GM21717 (cell line): ENCODE results near the gene BCL11A.

ENCODE experiments used
- ATAC-seq: cut with Tn5 transposase; IDR thresholded peaks from one replicate; pipeline ENCODE4 v1.9.1; 2021; ENCODE audit warnings: mild to moderate bottlenecking, moderate library complexity; ENCODE audit not compliant: unreplicated experiment

The BCL11A gene

GRCh38 chr2:60546756-60547420 is 6.6 kb downstream of the BCL11A start:
- ATAC-seq, result no peak

- ATAC-seq, result no peak
These were observed 8.4 kb downstream of the BCL11A start for GRCh38 chr2:60544954-60545560.

- no peak for ATAC-seq
These were observed 9.4 kb downstream of the BCL11A start for GRCh38 chr2:60544062-60544461.

- ATAC-seq, result no peak
These were observed 12.3 kb downstream of the BCL11A start for GRCh38 chr2:60541056-60541651.

- ATAC-seq, result no peak
These were observed 13.4 kb downstream of the BCL11A start for GRCh38 chr2:60540074-60540473.

- no peak for ATAC-seq
These were observed 14.3 kb downstream of the BCL11A start for GRCh38 chr2:60539140-60539539.

GRCh38 chr2:60538101-60538500 is 15.4 kb downstream of the BCL11A start:
- no peak for ATAC-seq

GRCh38 chr2:60536746-60537145 is 16.7 kb downstream of the BCL11A start:
- ATAC-seq, result peak; percentile 4

- peak; percentile 84 for ATAC-seq
These were observed 17.7 kb downstream of the BCL11A start for GRCh38 chr2:60535685-60536312.

- no peak for ATAC-seq
These were observed 18.4 kb downstream of the BCL11A start for GRCh38 chr2:60534892-60535684.

- no peak for ATAC-seq
These were observed 19.3 kb downstream of the BCL11A start for GRCh38 chr2:60534052-60534685.

GRCh38 chr2:60533101-60534051 is 20.1 kb downstream of the BCL11A start:
- ATAC-seq, result no peak

GRCh38 chr2:60532421-60532820 is 21.0 kb downstream of the BCL11A start:
- ATAC-seq, result no peak

GRCh38 chr2:60531701-60532133 is 21.7 kb downstream of the BCL11A start:
- no peak for ATAC-seq

- ATAC-seq, result peak; percentile 61
These were observed 22.7 kb downstream of the BCL11A start for GRCh38 chr2:60530660-60531281.

GRCh38 chr2:60529785-60530627 is 23.4 kb downstream of the BCL11A start:
- ATAC-seq, result no peak

GRCh38 chr2:60529136-60529784 is 24.2 kb downstream of the BCL11A start:
- ATAC-seq, result no peak
